ENCODE measurements around the gene AICDA. TPM values are rescaled to one million over a fixed set of nuclear protein-coding genes. Genes with fewer than 3 reads are reported as not detected.

AICDA gene
- not detected in 2 replicates for total RNA-seq

GRCh38 chr12:8612629-8613028, at the start of gene AICDA:
AICDA (minus strand) TSS chr12:8612859; CDS start chr12:8612767, 92 bp downstream.

Other genes with a start within 250 kb of the AICDA start
- not detected in 2 replicates for gene CLEC6A, start 156.9 kb downstream of the AICDA start, total RNA-seq
- gene CLEC4D, start 99.4 kb downstream of the AICDA start, total RNA-seq = not detected in 2 replicates
- not detected in 2 replicates for gene CLEC4E, start 72.0 kb downstream of the AICDA start, total RNA-seq
- 0.13 and 0.32 TPM in 2 replicates for gene MFAP5, start 50.0 kb upstream of the AICDA start, total RNA-seq
- 41.6 and 158 TPM in 2 replicates for gene RIMKLB, start 85.1 kb upstream of the AICDA start, total RNA-seq
- gene A2ML1, start 209.8 kb upstream of the AICDA start, total RNA-seq = 0.06 TPM in 1 of 2 replicates, not detected in the other